ENCODE data around the gene MICA. TPM values are rescaled to one million over a fixed set of nuclear protein-coding genes. Genes with fewer than 3 reads are reported as not detected.
"Not testable (repeated sequence)": the region's sequence is repeated elsewhere in the genome, so short reads cannot be mapped to it uniquely, and the experiment has no call there.

MICA gene
- total and polyA plus RNA-seq, 8 donors = 2.0 to 13.6 (median 11.8) TPM

DNA sequence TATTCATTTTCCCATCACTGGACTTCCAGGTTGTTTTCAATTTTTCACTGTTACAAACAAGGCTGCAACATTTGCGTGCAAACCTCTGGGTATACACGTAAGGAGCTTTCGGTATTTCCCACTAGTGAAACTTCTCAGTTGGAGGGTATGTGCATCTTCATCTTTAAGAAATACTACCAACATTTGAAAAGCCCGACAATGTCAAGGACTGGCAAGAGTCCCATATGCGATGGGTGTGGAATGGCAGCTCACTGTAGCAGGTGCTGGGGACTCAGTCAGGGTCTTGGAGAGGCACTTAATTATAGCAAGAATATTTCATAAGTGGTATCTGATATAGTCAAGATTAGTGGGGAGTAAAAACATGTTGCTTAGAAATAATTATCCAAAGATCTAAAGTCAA is 37.5 kb upstream of the MICA start:
- Histone ChIP-seq H3K27me3 (peaks cover 0 to 36% (median 0%) of the 10 kb centered on the region in 3 donors), H3K4me1 (peaks cover 0 to 9% (median 9%) of the 10 kb centered on the region in 4 donors), H3K27ac (no peak overlapping the region), H3K36me3 (no peaks in the 10 kb centered on the region), H3K4me3 (no peak overlapping the region), H3K9me3 (no peaks in the 10 kb centered on the region)
- DNase-seq = no peak
- TF ChIP-seq POLR2A (IDR thresholded peaks at IDR 0.05) = no peak
- TF ChIP-seq, protein P1, sequence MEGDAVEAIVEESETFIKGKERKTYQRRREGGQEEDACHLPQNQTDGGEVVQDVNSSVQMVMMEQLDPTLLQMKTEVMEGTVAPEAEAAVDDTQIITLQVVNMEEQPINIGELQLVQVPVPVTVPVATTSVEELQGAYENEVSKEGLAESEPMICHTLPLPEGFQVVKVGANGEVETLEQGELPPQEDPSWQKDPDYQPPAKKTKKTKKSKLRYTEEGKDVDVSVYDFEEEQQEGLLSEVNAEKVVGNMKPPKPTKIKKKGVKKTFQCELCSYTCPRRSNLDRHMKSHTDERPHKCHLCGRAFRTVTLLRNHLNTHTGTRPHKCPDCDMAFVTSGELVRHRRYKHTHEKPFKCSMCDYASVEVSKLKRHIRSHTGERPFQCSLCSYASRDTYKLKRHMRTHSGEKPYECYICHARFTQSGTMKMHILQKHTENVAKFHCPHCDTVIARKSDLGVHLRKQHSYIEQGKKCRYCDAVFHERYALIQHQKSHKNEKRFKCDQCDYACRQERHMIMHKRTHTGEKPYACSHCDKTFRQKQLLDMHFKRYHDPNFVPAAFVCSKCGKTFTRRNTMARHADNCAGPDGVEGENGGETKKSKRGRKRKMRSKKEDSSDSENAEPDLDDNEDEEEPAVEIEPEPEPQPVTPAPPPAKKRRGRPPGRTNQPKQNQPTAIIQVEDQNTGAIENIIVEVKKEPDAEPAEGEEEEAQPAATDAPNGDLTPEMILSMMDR (IDR thresholded peaks at IDR 0.05) = no peak
- no peak for TF ChIP-seq EP300 (IDR thresholded peaks at IDR 0.05)
- TF ChIP-seq POLR2AphosphoS5 (IDR thresholded peaks at IDR 0.05) = no peak
- WGBS, 5 donors = 75 to 87% (median 78%) methylated on average over 5 of the region's 5 CpGs
- intact Hi-C loops (cut with DNase I; ENCODE audit: low total_unique reads) = loop anchor here (5.0 kb wide), 2 partner anchors 169 to 229 kb away; partner anchors contain the start of gene PSORS1C2

DNA sequence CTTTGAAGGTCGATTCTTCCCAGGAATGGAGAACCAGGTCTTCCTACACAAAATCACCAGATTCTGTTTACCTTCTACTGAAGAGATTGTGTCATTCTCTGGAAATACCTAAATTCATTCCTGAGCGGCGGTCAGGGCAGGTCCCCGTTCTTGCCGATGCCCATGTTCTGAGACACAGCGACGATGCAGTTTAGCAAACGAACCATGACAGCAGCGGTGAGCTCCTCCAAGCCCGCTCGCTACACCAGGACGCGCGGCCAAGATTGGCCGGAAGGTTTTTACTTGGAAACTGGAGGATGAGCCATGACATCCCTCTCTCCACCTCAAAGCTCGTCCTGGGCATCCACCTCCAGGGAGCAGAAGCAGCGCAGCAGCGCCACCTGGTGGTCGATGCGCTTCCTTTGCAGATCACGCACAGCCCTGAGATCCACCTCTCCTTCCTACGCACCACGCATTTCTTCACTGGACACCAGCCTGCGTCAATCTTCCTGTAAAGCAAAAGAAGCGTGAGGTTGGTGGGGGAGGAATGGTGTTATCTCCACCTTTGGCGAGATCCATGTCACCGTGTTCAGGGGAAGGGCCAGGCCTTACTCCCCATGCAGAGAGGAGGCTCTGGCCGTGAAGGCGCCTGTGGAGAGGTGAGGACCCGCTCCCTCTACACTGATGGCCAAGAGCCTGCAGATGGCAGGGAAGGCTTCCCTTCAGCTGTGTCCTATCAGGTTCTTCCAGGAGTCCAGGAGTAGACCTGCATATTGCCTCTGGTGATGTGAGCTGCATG is 36.5 kb upstream of the MICA start:
- 2 to 5% (median 4%) methylated on average over 30 of the region's 30 CpGs for WGBS, 5 donors
- intact Hi-C loops (cut with DNase I; ENCODE audit: low total_unique reads) = loop anchor here (5.0 kb wide), 2 partner anchors 170 to 230 kb away; partner anchors contain the start of gene PSORS1C2
- Histone ChIP-seq H3K4me3 (peak overlapping the region; percentile 24 to 36 (median 32)), H3K27me3 (peaks cover 0 to 36% (median 0%) of the 10 kb centered on the region in 3 donors), H3K27ac (no peak overlapping the region), H3K4me1 (peaks cover 0 to 9% (median 9%) of the 10 kb centered on the region in 4 donors), H3K36me3 (no peaks in the 10 kb centered on the region), H3K9me3 (peaks cover 0 to 2% (median under 1%) of the 10 kb centered on the region in 4 donors)
- TF ChIP-seq POLR2A (IDR thresholded peaks at IDR 0.05) = no peak
- no peak for TF ChIP-seq EP300 (IDR thresholded peaks at IDR 0.05)
- TF ChIP-seq, protein P1 (IDR thresholded peaks at IDR 0.05) = peak in 6 of 7 experiments; percentile 78 to 98 (median 93)
- TF ChIP-seq POLR2AphosphoS5 (IDR thresholded peaks at IDR 0.05) = peak in 2 of 3 donors; percentile 70 to 78
- peak; percentile 86 to 96 for DNase-seq

GRCh38 chr6:31368461-31368860 is 34.9 kb upstream of the MICA start:
- Histone ChIP-seq H3K27me3 (peaks cover 0 to 29% (median 0%) of the 10 kb centered on the region in 3 donors), H3K27ac (no peak overlapping the region), H3K4me1 (peaks cover 0 to 9% (median 9%) of the 10 kb centered on the region in 4 donors), H3K9me3 (peaks cover 0 to 6% (median 5%) of the 10 kb centered on the region in 4 donors), H3K4me3 (no peak overlapping the region), H3K36me3 (no peaks in the 10 kb centered on the region)
- TF ChIP-seq POLR2A (IDR thresholded peaks at IDR 0.05) (no peak), EP300 (IDR thresholded peaks at IDR 0.05) (no peak), POLR2AphosphoS5 (IDR thresholded peaks at IDR 0.05) (no peak)
- TF ChIP-seq, protein P1 (IDR thresholded peaks at IDR 0.05) = no peak
- 62 to 90% (median 70%) methylated on average over 2 of the region's 2 CpGs for WGBS, 5 donors
- intact Hi-C loops (cut with DNase I; ENCODE audit: low total_unique reads) = loop anchor here (5.0 kb wide), 2 partner anchors 171 to 231 kb away; partner anchors contain the start of gene PSORS1C2
- no peak for DNase-seq

- H3K27me3 ChIP-seq = peaks cover 0 to 26% (median 11%) of the 10 kb centered on the region in 3 donors
- H3K9me3 ChIP-seq; H3K27ac ChIP-seq; intact Hi-C loops (cut with DNase I; ENCODE audit: low total_unique reads); DNase-seq; H3K4me3 ChIP-seq; H3K4me1 ChIP-seq; H3K36me3 ChIP-seq: not testable (repeated sequence)
- WGBS, 5 donors = 21 to 100% (median 31%) methylated on average over 1 to 8 of the region's 8 CpGs; no CpG with 5 or more reads in 2 of the 5 donors
Observed at GRCh38 chr6:31374118-31374517, 29.3 kb upstream of the MICA start.
